Left lung (tissue), 10 donors: ENCODE results near the gene SURF4. TPM values are rescaled to one million over a fixed set of nuclear protein-coding genes. Genes with fewer than 3 reads are reported as not detected.

Experiments
- ATAC-seq: fragments of 200-7000 bp; cut with Tn5 transposase; one replicate; pipeline ENCODE4 v1.9.1; 2020; ENCODE audit warnings: moderate library complexity
- DNase-seq, 4 donors: peaks; one replicate each; pipeline ENCODE4 v3.0.0-alpha.2; 2013 to 2020
- H3K27ac ChIP-seq, 2 donors: fragments of 200-600 bp; sonication (generic) in 1 of 2; one replicate each; pipeline versions ENCODE4 v1.5.0 to v1.8.0; 2020 to 2021
- H3K27me3 ChIP-seq, 2 donors: fragments of 200-600 bp; sonication (generic) in 1 of 2; one replicate each; pipeline versions ENCODE4 v1.5.0 to v1.8.0; 2020 to 2021
- H3K36me3 ChIP-seq, 2 donors: fragments of 200-600 bp; sonication (generic) in 1 of 2; one replicate each; pipeline versions ENCODE4 v1.5.0 to v1.8.0; 2020 to 2021
- H3K4me1 ChIP-seq, 2 donors: fragments of 200-600 bp; one replicate each; pipeline ENCODE4 v1.8.0; 2021
- H3K4me3 ChIP-seq, 2 donors: fragments of 200-600 bp; sonication (generic) in 1 of 2; one replicate each; pipeline versions ENCODE4 v1.5.0 to v1.8.0; 2020 to 2021; ENCODE audit warnings: mild to moderate bottlenecking in 1 of 2
- H3K9me3 ChIP-seq, 2 donors: fragments of 200-600 bp; sonication (generic) in 1 of 2; one replicate each; pipeline versions ENCODE4 v1.5.0 to v1.8.0; 2020 to 2021
- CTCF ChIP-seq, 2 donors: fragments of 200-600 bp; sonication (generic) in 1 of 2; IDR thresholded peaks; one replicate each; pipeline versions ENCODE4 v1.5.0 to v1.8.0; 2021; ENCODE audit warnings: antibody characterized with exemption in 2 of 2
- intact Hi-C, 2 donors: fragments of 100-400 bp; cut with DNase I; formaldehyde crosslinking; loops; one replicate each; pipeline versions ENCODE4 v1.11.2 to v1.14.2; 2022
- polyA plus RNA-seq, 6 donors: library from polyadenylated mRNA; unstranded; fragments of 120-200 nt; gene quantifications; one replicate each; pipeline ENCODE4 v1.2.1, GENCODE V29; 2013; ENCODE audit not compliant: insufficient read length in 6 of 6
- total RNA-seq, 2 donors: library from RNA; stranded (reverse); fragmentation: NEBNext Ultra II Directional; extraction: Animal tissue kit (Norgen Biotek cat#: 25700); gene quantifications; one replicate each; pipeline ENCODE4 v1.2.1, GENCODE V29; 2021
- donor health status: DM: no; HTN: yes; CAD: no.
- donor health status: DM: no; HTN: no; CAD: no.

SURF4 gene
- total and polyA plus RNA-seq, 8 donors: 117 to 252 (median 132) TPM

GRCh38 chr9:133361507-133362092, 14.3 kb downstream of the SURF4 start:
- H3K27ac ChIP-seq: no peak overlapping the region
- intact Hi-C loops: no loop called here
- ATAC-seq: no peak
- TF ChIP-seq CTCF (IDR thresholded peaks at IDR 0.05): no peak
- peak in 1 of 4 donors; percentile 31 for DNase-seq
- H3K27me3 ChIP-seq: no peaks in the 10 kb centered on the region
- H3K36me3 ChIP-seq: peaks cover 0 to 74% of the 10 kb centered on the region in 2 donors
- no peak overlapping the region for H3K4me3 ChIP-seq
- H3K4me1 ChIP-seq: peaks cover 8 to 25% of the 10 kb centered on the region in 2 donors
- no peaks in the 10 kb centered on the region for H3K9me3 ChIP-seq

GRCh38 chr9:133360400-133361393, 15.2 kb downstream of the SURF4 start:
- no peak for ATAC-seq
- no peak overlapping the region for H3K27ac ChIP-seq
- intact Hi-C loops: no loop called here
- peak in 1 of 4 donors; percentile 24 for DNase-seq
- peaks cover 0 to 65% of the 10 kb centered on the region in 2 donors for H3K36me3 ChIP-seq
- TF ChIP-seq CTCF (IDR thresholded peaks at IDR 0.05): no peak
- H3K27me3 ChIP-seq: no peaks in the 10 kb centered on the region
- peaks cover 10 to 28% of the 10 kb centered on the region in 2 donors for H3K4me1 ChIP-seq
- no peak overlapping the region for H3K4me3 ChIP-seq
- H3K9me3 ChIP-seq: no peaks in the 10 kb centered on the region

- no peak for ATAC-seq
- peaks cover 20 to 37% of the 10 kb centered on the region in 2 donors for H3K4me1 ChIP-seq
- TF ChIP-seq CTCF (IDR thresholded peaks at IDR 0.05): no peak
- no peaks in the 10 kb centered on the region for H3K9me3 ChIP-seq
- peak in 1 of 4 donors; percentile 65 for DNase-seq
- no peaks in the 10 kb centered on the region for H3K27me3 ChIP-seq
- no peak overlapping the region for H3K4me3 ChIP-seq
- H3K27ac ChIP-seq: no peak overlapping the region
- intact Hi-C loops: no loop called here
- peaks cover 0 to 54% of the 10 kb centered on the region in 2 donors for H3K36me3 ChIP-seq
These were observed 16.3 kb downstream of the SURF4 start for GRCh38 chr9:133359399-133360175.

- no peaks in the 10 kb centered on the region for H3K27me3 ChIP-seq
- H3K27ac ChIP-seq: no peak overlapping the region
- ATAC-seq (no peak), DNase-seq (peak in 1 of 4 donors; percentile 65)
- H3K4me1 ChIP-seq: peaks cover 20 to 39% of the 10 kb centered on the region in 2 donors
- H3K9me3 ChIP-seq: no peaks in the 10 kb centered on the region
- H3K36me3 ChIP-seq: peaks cover 0 to 48% of the 10 kb centered on the region in 2 donors
- no peak for TF ChIP-seq CTCF (IDR thresholded peaks at IDR 0.05)
- peak overlapping the region in 1 of 2 donors; percentile 87 for H3K4me3 ChIP-seq
- intact Hi-C loops: no loop called here
These were observed 18.2 kb downstream of the SURF4 start for GRCh38 chr9:133357656-133358055.
